Effector memory CD8-positive, alpha-beta T cell (primary cell): ENCODE results near the gene HMX1.

ENCODE experiments used
- ATAC-seq: fragments of 150-1000 bp; cut with Tn5 transposase; replicated peaks from 2 replicates; pipeline ENCODE4 v1.10.0; 2021; ENCODE audit warnings: mild to moderate bottlenecking, moderate library complexity
- DNase-seq, 3 experiments: peaks; one replicate each; pipeline ENCODE4 v3.0.0; 2021
- H3K27ac Mint-ChIP-seq, 2 donors: one replicate each; pipeline ENCODE4 v1.8.0; 2022; ENCODE audit warnings: mild to moderate bottlenecking in 2 of 2, mixed read lengths in 2 of 2, moderate library complexity in 2 of 2
- H3K27me3 Mint-ChIP-seq, 2 donors: one replicate each; pipeline ENCODE4 v1.8.0; 2022; ENCODE audit warnings: mixed read lengths in 2 of 2
- H3K36me3 Mint-ChIP-seq: one replicate; pipeline ENCODE4 v1.8.0; 2022; ENCODE audit warnings: mild to moderate bottlenecking, moderate library complexity, mixed read lengths; ENCODE audit not compliant: insufficient read depth
- H3K4me1 Mint-ChIP-seq, 2 donors: one replicate each; pipeline ENCODE4 v1.8.0; 2022; ENCODE audit warnings: low read depth in 2 of 2, mixed read lengths in 2 of 2
- H3K4me3 Mint-ChIP-seq, 2 donors: one replicate each; pipeline ENCODE4 v1.8.0; 2022; ENCODE audit warnings: mild to moderate bottlenecking in 2 of 2, mixed read lengths in 2 of 2, moderate library complexity in 2 of 2
- H3K9me3 Mint-ChIP-seq, 2 donors: one replicate each; pipeline ENCODE4 v1.8.0; 2022; ENCODE audit warnings: mixed read lengths in 2 of 2

The HMX1 gene

GRCh38 chr4:8866828-8867623, 4.6 kb downstream of the HMX1 start:
- Mint-ChIP-seq H3K27ac (no peak overlapping the region), H3K36me3 (no peaks in the 10 kb centered on the region), H3K4me3 (no peak overlapping the region), H3K9me3 (no peaks in the 10 kb centered on the region), H3K27me3 (peaks cover 64 to 84% of the 10 kb centered on the region in 2 donors), H3K4me1 (peaks cover 3 to 8% of the 10 kb centered on the region in 2 donors)
- ATAC-seq, result no peak
- no peak for DNase-seq

GRCh38 chr4:8866421-8866820, 5.2 kb downstream of the HMX1 start:
- H3K4me1 Mint-ChIP-seq, result peaks cover 3 to 8% of the 10 kb centered on the region in 2 donors
- no peak for ATAC-seq
- no peaks in the 10 kb centered on the region for H3K9me3 Mint-ChIP-seq
- H3K27me3 Mint-ChIP-seq, result peaks cover 67 to 86% of the 10 kb centered on the region in 2 donors
- H3K27ac Mint-ChIP-seq, result no peak overlapping the region
- DNase-seq, result no peak
- H3K36me3 Mint-ChIP-seq, result no peaks in the 10 kb centered on the region
- H3K4me3 Mint-ChIP-seq, result no peak overlapping the region

GRCh38 chr4:8865681-8866310, 5.8 kb downstream of the HMX1 start:
- no peaks in the 10 kb centered on the region for H3K36me3 Mint-ChIP-seq
- H3K4me1 Mint-ChIP-seq, result peaks cover 3 to 8% of the 10 kb centered on the region in 2 donors
- no peak overlapping the region for H3K27ac Mint-ChIP-seq
- no peaks in the 10 kb centered on the region for H3K9me3 Mint-ChIP-seq
- ATAC-seq (no peak), DNase-seq (no peak)
- peaks cover 68 to 88% of the 10 kb centered on the region in 2 donors for H3K27me3 Mint-ChIP-seq
- no peak overlapping the region for H3K4me3 Mint-ChIP-seq

- ATAC-seq (no peak), DNase-seq (no peak)
- Mint-ChIP-seq H3K9me3 (no peaks in the 10 kb centered on the region), H3K4me3 (no peak overlapping the region), H3K27me3 (peaks cover 64 to 86% of the 10 kb centered on the region in 2 donors), H3K4me1 (peaks cover 3 to 8% of the 10 kb centered on the region in 2 donors), H3K36me3 (no peaks in the 10 kb centered on the region), H3K27ac (no peak overlapping the region)
Observed at GRCh38 chr4:8864912-8865680, 6.5 kb downstream of the HMX1 start.

GRCh38 chr4:8863686-8864682, 7.7 kb downstream of the HMX1 start:
- Mint-ChIP-seq H3K9me3 (no peaks in the 10 kb centered on the region), H3K27ac (no peak overlapping the region), H3K27me3 (peaks cover 57 to 86% of the 10 kb centered on the region in 2 donors), H3K36me3 (no peaks in the 10 kb centered on the region), H3K4me1 (peaks cover 3 to 8% of the 10 kb centered on the region in 2 donors), H3K4me3 (no peak overlapping the region)
- DNase-seq (no peak), ATAC-seq (no peak)

GRCh38 chr4:8862800-8863685, 8.6 kb downstream of the HMX1 start:
- H3K4me1 Mint-ChIP-seq, result peaks cover 3 to 8% of the 10 kb centered on the region in 2 donors
- H3K27me3 Mint-ChIP-seq, result peaks cover 54 to 85% of the 10 kb centered on the region in 2 donors
- no peak for DNase-seq
- no peak for ATAC-seq
- H3K4me3 Mint-ChIP-seq, result no peak overlapping the region
- no peaks in the 10 kb centered on the region for H3K36me3 Mint-ChIP-seq
- H3K9me3 Mint-ChIP-seq, result no peaks in the 10 kb centered on the region
- H3K27ac Mint-ChIP-seq, result no peak overlapping the region

GRCh38 chr4:8862334-8862733, 9.3 kb downstream of the HMX1 start:
- no peak overlapping the region for H3K4me3 Mint-ChIP-seq
- H3K27ac Mint-ChIP-seq, result no peak overlapping the region
- no peaks in the 10 kb centered on the region for H3K9me3 Mint-ChIP-seq
- no peaks in the 10 kb centered on the region for H3K36me3 Mint-ChIP-seq
- ATAC-seq (no peak), DNase-seq (no peak)
- peaks cover 3 to 8% of the 10 kb centered on the region in 2 donors for H3K4me1 Mint-ChIP-seq
- H3K27me3 Mint-ChIP-seq, result peaks cover 60 to 88% of the 10 kb centered on the region in 2 donors

GRCh38 chr4:8861576-8862295, 9.9 kb downstream of the HMX1 start:
- DNase-seq (no peak), ATAC-seq (no peak)
- peaks cover 2 to 6% of the 10 kb centered on the region in 2 donors for H3K4me1 Mint-ChIP-seq
- no peaks in the 10 kb centered on the region for H3K9me3 Mint-ChIP-seq
- H3K4me3 Mint-ChIP-seq, result no peak overlapping the region
- H3K27me3 Mint-ChIP-seq, result peaks cover 57 to 86% of the 10 kb centered on the region in 2 donors
- no peaks in the 10 kb centered on the region for H3K36me3 Mint-ChIP-seq
- no peak overlapping the region for H3K27ac Mint-ChIP-seq

GRCh38 chr4:8860892-8861575, 10.6 kb downstream of the HMX1 start:
- Mint-ChIP-seq H3K36me3 (no peaks in the 10 kb centered on the region), H3K27ac (no peak overlapping the region), H3K4me3 (no peak overlapping the region), H3K9me3 (no peaks in the 10 kb centered on the region), H3K27me3 (peaks cover 57 to 86% of the 10 kb centered on the region in 2 donors), H3K4me1 (peaks cover 3 to 5% of the 10 kb centered on the region in 2 donors)
- ATAC-seq, result no peak
- no peak for DNase-seq

- no peak for ATAC-seq
- H3K27ac Mint-ChIP-seq, result no peak overlapping the region
- no peaks in the 10 kb centered on the region for H3K9me3 Mint-ChIP-seq
- no peak overlapping the region for H3K4me3 Mint-ChIP-seq
- H3K36me3 Mint-ChIP-seq, result no peaks in the 10 kb centered on the region
- H3K4me1 Mint-ChIP-seq, result peaks cover 5 to 9% of the 10 kb centered on the region in 2 donors
- H3K27me3 Mint-ChIP-seq, result peaks cover 62 to 86% of the 10 kb centered on the region in 2 donors
- DNase-seq, result no peak
Observed at GRCh38 chr4:8860096-8860891, 11.3 kb downstream of the HMX1 start.
